ENCODE measurements around the gene RABGAP1L.

RABGAP1L gene

DNA sequence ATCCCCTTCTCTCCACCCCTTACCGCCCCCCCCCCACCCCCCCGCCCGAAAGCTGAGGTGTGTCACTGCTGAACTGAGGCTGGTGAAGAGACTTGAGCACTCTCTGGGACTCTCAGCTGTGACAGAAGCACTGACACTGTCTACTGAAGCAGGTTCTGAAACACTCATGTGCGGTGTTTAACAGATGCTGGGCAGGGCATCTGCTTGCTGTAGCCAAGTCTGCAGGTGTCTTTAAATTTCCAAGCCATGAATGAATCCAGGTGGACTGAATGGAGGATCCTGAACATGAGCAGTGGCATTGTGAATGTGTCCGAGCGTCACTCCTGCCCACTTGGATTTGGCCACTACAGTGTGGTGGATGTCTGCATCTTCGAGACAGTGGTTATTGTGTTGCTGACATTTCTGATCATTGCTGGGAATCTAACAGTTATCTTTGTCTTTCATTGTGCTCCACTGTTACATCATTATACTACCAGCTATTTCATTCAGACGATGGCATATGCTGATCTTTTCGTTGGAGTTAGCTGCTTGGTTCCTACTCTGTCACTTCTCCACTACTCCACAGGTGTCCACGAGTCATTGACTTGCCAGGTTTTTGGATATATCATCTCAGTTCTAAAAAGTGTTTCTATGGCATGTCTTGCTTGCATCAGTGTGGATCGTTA is 288.7 kb downstream of the RABGAP1L start, which contains the start of gene GPR52:
TSS of gene GPR52 (plus strand) at position 99 of the 665 bp plus-strand sequence. CDS start at position 247, 148 bp downstream.
- in situ Hi-C loops (cut with MboI; ENCODE audit: low pct_unique_long_range_greater_than_20kb, low sequenced_read_pairs, unreplicated experiment), result no loop called here
- DNase-seq (ENCODE audit: low spot score), result no peak
- TF ChIP-seq, protein P1, sequence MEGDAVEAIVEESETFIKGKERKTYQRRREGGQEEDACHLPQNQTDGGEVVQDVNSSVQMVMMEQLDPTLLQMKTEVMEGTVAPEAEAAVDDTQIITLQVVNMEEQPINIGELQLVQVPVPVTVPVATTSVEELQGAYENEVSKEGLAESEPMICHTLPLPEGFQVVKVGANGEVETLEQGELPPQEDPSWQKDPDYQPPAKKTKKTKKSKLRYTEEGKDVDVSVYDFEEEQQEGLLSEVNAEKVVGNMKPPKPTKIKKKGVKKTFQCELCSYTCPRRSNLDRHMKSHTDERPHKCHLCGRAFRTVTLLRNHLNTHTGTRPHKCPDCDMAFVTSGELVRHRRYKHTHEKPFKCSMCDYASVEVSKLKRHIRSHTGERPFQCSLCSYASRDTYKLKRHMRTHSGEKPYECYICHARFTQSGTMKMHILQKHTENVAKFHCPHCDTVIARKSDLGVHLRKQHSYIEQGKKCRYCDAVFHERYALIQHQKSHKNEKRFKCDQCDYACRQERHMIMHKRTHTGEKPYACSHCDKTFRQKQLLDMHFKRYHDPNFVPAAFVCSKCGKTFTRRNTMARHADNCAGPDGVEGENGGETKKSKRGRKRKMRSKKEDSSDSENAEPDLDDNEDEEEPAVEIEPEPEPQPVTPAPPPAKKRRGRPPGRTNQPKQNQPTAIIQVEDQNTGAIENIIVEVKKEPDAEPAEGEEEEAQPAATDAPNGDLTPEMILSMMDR (IDR thresholded peaks at IDR 0.05; ENCODE audit: extremely low read depth, insufficient read depth, missing control alignments), result no peak

DNA sequence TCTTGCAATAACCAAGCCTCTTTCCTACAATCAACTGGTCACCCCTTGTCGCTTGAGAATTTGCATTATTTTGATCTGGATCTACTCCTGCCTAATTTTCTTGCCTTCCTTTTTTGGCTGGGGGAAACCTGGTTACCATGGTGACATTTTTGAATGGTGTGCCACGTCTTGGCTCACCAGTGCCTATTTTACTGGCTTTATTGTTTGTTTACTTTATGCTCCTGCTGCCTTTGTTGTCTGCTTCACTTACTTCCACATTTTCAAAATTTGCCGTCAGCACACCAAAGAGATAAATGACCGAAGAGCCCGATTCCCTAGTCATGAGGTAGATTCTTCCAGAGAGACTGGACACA is 289.2 kb downstream of the RABGAP1L start:
- in situ Hi-C loops (cut with MboI; ENCODE audit: low pct_unique_long_range_greater_than_20kb, low sequenced_read_pairs, unreplicated experiment), result no loop called here
- DNase-seq (ENCODE audit: low spot score), result no peak
- TF ChIP-seq, protein P1 (IDR thresholded peaks at IDR 0.05; ENCODE audit: extremely low read depth, insufficient read depth, missing control alignments), result no peak

DNA sequence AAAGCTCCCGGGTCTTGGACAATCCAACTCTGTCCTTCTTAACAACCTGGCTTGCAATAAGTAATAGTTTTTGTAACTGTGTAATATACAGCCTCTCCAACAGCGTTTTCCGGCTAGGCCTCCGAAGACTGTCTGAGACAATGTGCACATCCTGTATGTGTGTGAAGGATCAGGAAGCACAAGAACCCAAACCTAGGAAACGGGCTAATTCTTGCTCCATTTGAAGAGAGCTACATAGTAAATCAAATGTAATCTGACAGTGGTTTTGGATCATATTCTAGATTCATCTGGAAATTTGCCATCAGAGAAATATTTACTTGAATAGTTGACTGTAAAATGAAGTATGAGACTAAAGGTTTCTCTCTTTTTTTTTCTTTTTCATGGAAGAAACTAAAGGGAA is 289.7 kb downstream of the RABGAP1L start:
- in situ Hi-C loops (cut with MboI; ENCODE audit: low pct_unique_long_range_greater_than_20kb, low sequenced_read_pairs, unreplicated experiment), result no loop called here
- TF ChIP-seq, protein P1 (IDR thresholded peaks at IDR 0.05; ENCODE audit: extremely low read depth, insufficient read depth, missing control alignments), result no peak
- DNase-seq (ENCODE audit: low spot score), result no peak

DNA sequence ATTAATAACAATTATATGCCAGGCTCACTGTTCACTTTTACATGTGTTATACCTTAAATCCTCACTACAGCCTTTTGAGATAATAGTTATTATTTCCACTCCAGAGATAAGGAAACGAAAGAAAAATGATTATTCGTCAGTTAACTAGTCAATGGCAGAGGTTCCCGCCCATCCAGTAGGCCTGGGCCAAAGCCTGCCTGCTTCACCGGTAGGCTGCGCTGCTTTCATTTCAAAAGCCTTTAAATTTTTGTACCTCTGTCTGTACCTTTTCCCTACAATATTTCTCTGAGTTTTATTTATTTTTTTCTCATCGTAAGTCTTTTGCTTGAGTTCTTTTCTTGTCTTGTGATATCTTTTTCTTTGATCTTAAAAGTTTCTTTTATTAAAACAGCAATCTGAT is 292.1 kb downstream of the RABGAP1L start:
- no peak for DNase-seq (ENCODE audit: low spot score)
- TF ChIP-seq, protein P1 (IDR thresholded peaks at IDR 0.05; ENCODE audit: extremely low read depth, insufficient read depth, missing control alignments), result no peak
- in situ Hi-C loops (cut with MboI; ENCODE audit: low pct_unique_long_range_greater_than_20kb, low sequenced_read_pairs, unreplicated experiment), result no loop called here

DNA sequence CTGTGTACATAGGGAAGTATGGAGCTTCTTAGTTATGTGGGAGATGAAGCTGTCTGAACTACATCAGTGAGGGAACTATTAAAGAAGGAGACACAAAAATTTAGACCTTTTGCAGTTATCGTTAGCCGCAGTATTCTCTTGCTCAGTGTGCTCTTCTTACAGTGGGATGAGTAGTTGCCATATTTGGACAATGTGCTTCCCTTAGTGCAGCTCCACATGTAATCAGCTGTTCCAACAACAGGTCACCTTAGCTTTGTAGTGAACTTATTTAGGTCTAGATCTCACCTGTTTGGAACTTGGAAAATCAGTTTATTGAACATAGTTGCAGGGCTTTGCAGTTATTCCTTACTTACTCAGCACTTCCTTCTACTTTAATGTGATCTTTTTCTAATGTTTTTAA is 306.5 kb downstream of the RABGAP1L start:
- DNase-seq (ENCODE audit: low spot score), result no peak
- in situ Hi-C loops (cut with MboI; ENCODE audit: low pct_unique_long_range_greater_than_20kb, low sequenced_read_pairs, unreplicated experiment), result no loop called here
- TF ChIP-seq, protein P1 (IDR thresholded peaks at IDR 0.05; ENCODE audit: extremely low read depth, insufficient read depth, missing control alignments), result no peak

DNA sequence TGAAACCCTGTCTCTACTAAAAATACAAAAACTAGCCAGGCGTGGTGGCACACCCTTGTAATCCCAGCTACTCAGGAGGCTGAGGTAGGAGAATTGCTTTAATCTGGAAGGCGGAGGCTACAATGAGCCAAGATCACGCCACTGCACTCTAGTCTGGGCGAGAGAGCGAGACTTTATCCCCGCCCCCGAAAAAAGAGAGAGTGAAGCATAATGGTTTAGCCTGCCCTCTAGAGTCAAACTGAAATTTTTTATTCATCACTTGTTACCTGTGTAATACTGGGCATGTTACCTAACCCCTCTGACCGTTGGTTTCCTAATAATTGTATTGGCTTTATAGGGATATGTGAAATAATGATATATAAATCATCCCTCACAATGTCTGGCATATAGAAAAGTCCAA is 307.3 kb downstream of the RABGAP1L start:
- in situ Hi-C loops (cut with MboI; ENCODE audit: low pct_unique_long_range_greater_than_20kb, low sequenced_read_pairs, unreplicated experiment), result no loop called here

More for the DNA sequence above, 307.3 kb downstream of the RABGAP1L start:
- TF ChIP-seq, protein P1 (IDR thresholded peaks at IDR 0.05; ENCODE audit: extremely low read depth, insufficient read depth, missing control alignments), result no peak
- DNase-seq (ENCODE audit: low spot score), result no peak
